ENCODE results near the gene SH2D3A. TPM values are rescaled to one million over a fixed set of nuclear protein-coding genes. Genes with fewer than 3 reads are reported as not detected.
"Not testable (repeated sequence)": the region's sequence is repeated elsewhere in the genome, so short reads cannot be mapped to it uniquely, and the experiment has no call there.

SH2D3A gene
- total RNA-seq, 2 experiments from 2014 or later = 39.2 to 41.3 TPM

GRCh38 chr19:6709549-6709948 lies 57.7 kb downstream of the SH2D3A start:
- no peak overlapping the region for H3K4me3 ChIP-seq (ENCODE audit: low read length)
- H3K27me3 ChIP-seq (ENCODE audit: control insufficient read depth in 1 of 2, insufficient read depth in 2 of 2, low read length in 2 of 2) = peaks cover 13 to 21% of the 10 kb centered on the region in 2 experiments
- TF ChIP-seq CTCF (IDR thresholded peaks at IDR 0.05) = no peak
- peaks cover 8% of the 10 kb centered on the region for H3K4me1 ChIP-seq (ENCODE audit: insufficient read depth, low read length)
- Mint-ChIP-seq H3K27me3 (peaks cover 34% of the 10 kb centered on the region), H3K4me3 (no peak overlapping the region), H3K36me3 (ENCODE audit: low read depth) (no peaks in the 10 kb centered on the region), H3K27ac (no peak overlapping the region), H3K4me1 (ENCODE audit: low read depth) (peaks cover 13% of the 10 kb centered on the region), H3K9me3 (no peaks in the 10 kb centered on the region)
- POLR2A ChIA-PET = no interaction called here
- no peak overlapping the region for H3K27ac ChIP-seq (ENCODE audit: low read depth in 1 of 2, low read length in 2 of 2)
- peaks cover 0 to 7% of the 10 kb centered on the region in 2 experiments for H3K9me3 ChIP-seq (ENCODE audit: control insufficient read depth in 1 of 2, insufficient read depth in 1 of 2, low read length in 2 of 2)
- CTCF ChIA-PET = no interaction called here
- ATAC-seq (ENCODE audit: poor library complexity) (no peak), DNase-seq (no peak)
- no peaks in the 10 kb centered on the region for H3K36me3 ChIP-seq (ENCODE audit: insufficient read depth, low read length)
- intact Hi-C loops (cut with DNase I, micrococcal nuclease) = no loop called here

DNA sequence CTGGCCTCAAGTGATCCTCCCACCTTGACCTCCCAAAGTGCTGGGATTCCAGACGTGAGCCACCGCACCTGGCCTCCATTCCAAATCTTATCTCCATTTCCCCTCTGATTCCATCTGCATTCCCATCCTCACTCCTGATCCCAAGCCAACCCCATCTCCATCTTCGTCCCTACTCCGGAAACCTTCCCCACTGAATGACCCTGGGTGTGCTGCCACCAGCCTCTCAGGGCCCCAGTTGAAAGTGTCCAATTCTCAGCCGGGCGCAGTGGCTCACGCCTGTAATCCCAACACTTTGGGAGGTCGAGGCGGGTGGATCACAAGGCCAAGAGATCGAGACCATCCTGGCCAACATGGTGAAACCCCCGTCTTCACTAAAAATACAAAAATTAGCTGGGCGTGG lies 58.3 kb downstream of the SH2D3A start:
- H3K9me3 Mint-ChIP-seq; H3K4me3 ChIP-seq (ENCODE audit: low read length); DNase-seq; intact Hi-C loops (cut with DNase I, micrococcal nuclease); POLR2A ChIA-PET; H3K4me1 ChIP-seq (ENCODE audit: insufficient read depth, low read length); H3K4me3 Mint-ChIP-seq; H3K36me3 ChIP-seq (ENCODE audit: insufficient read depth, low read length); CTCF ChIA-PET; H3K36me3 Mint-ChIP-seq (ENCODE audit: low read depth); H3K9me3 ChIP-seq (ENCODE audit: control insufficient read depth in 1 of 2, insufficient read depth in 1 of 2, low read length in 2 of 2); H3K27ac ChIP-seq (ENCODE audit: low read depth in 1 of 2, low read length in 2 of 2); H3K27ac Mint-ChIP-seq; ATAC-seq (ENCODE audit: poor library complexity): not testable (repeated sequence)
- Mint-ChIP-seq H3K4me1 (ENCODE audit: low read depth) (peaks cover 13% of the 10 kb centered on the region), H3K27me3 (peaks cover 34% of the 10 kb centered on the region)
- H3K27me3 ChIP-seq (ENCODE audit: control insufficient read depth in 1 of 2, insufficient read depth in 2 of 2, low read length in 2 of 2) = peaks cover 13 to 21% of the 10 kb centered on the region in 2 experiments

DNA sequence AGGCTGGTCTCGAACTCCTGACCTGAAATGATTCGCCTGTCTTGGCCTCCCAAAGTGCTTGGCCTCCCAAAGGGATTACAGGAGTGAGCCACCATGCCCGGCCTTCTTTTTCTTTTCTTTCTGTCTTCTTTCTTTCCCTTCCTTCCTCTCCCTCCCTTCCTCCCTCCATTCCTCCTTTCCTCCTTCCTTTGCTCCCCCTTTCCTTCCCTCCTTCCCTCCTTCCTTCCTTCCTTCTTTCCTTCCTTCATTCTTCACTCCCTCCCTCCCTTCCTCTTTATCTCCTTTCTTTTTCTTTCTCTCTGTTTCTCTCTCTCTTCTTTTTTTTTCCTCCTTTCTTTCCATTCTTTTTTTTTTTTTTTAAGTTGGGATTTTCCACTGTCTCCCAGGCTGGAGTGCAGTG lies 58.9 kb downstream of the SH2D3A start:
- no peak for TF ChIP-seq CTCF (IDR thresholded peaks at IDR 0.05)
- peaks cover 8% of the 10 kb centered on the region for H3K4me1 ChIP-seq (ENCODE audit: insufficient read depth, low read length)
- DNase-seq (no peak), ATAC-seq (ENCODE audit: poor library complexity) (no peak)
- Mint-ChIP-seq H3K9me3 (no peaks in the 10 kb centered on the region), H3K4me1 (ENCODE audit: low read depth) (peaks cover 13% of the 10 kb centered on the region), H3K27ac (no peak overlapping the region), H3K36me3 (ENCODE audit: low read depth) (no peaks in the 10 kb centered on the region), H3K27me3 (peaks cover 34% of the 10 kb centered on the region), H3K4me3 (no peak overlapping the region)
- CTCF ChIA-PET = no interaction called here
- H3K27ac ChIP-seq (ENCODE audit: low read depth in 1 of 2, low read length in 2 of 2) = no peak overlapping the region
- H3K36me3 ChIP-seq (ENCODE audit: insufficient read depth, low read length) = no peaks in the 10 kb centered on the region
- H3K9me3 ChIP-seq (ENCODE audit: control insufficient read depth in 1 of 2, insufficient read depth in 1 of 2, low read length in 2 of 2) = peaks cover 0 to 7% of the 10 kb centered on the region in 2 experiments
- POLR2A ChIA-PET = no interaction called here
- H3K4me3 ChIP-seq (ENCODE audit: low read length) = no peak overlapping the region
- intact Hi-C loops (cut with DNase I, micrococcal nuclease) = no loop called here
- peaks cover 13 to 21% of the 10 kb centered on the region in 2 experiments for H3K27me3 ChIP-seq (ENCODE audit: control insufficient read depth in 1 of 2, insufficient read depth in 2 of 2, low read length in 2 of 2)

DNA sequence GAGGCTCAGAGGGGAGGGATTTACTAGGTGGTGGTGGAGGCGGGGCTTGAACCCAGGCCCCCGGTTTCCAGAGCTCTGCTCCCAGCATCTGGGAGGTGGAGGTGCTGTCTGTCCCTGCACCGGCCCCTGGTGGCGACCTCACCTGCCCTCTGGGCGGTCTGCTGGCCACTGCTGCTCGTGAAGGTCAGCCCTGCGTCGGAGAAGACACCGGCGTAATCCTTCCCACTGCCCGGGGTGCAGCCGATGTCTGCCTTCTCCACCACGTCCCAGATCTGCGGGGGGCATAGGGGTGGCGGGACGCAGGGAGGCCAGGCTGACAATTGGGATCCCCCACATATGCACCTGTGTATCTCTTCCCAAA lies 59.6 kb downstream of the SH2D3A start:
- Histone ChIP-seq H3K27ac (ENCODE audit: low read depth in 1 of 2, low read length in 2 of 2) (no peak overlapping the region), H3K36me3 (ENCODE audit: insufficient read depth, low read length) (no peaks in the 10 kb centered on the region), H3K27me3 (ENCODE audit: control insufficient read depth in 1 of 2, insufficient read depth in 2 of 2, low read length in 2 of 2) (peaks cover 13 to 21% of the 10 kb centered on the region in 2 experiments), H3K4me3 (ENCODE audit: low read length) (no peak overlapping the region), H3K4me1 (ENCODE audit: insufficient read depth, low read length) (peaks cover 8% of the 10 kb centered on the region), H3K9me3 (ENCODE audit: control insufficient read depth in 1 of 2, insufficient read depth in 1 of 2, low read length in 2 of 2) (peaks cover 0 to 7% of the 10 kb centered on the region in 2 experiments)
- intact Hi-C loops (cut with DNase I, micrococcal nuclease) = no loop called here
- DNase-seq = no peak
- POLR2A ChIA-PET = no interaction called here
- TF ChIP-seq CTCF (IDR thresholded peaks at IDR 0.05) = no peak
- Mint-ChIP-seq H3K27me3 (peaks cover 34% of the 10 kb centered on the region), H3K4me3 (no peak overlapping the region), H3K36me3 (ENCODE audit: low read depth) (no peaks in the 10 kb centered on the region), H3K27ac (no peak overlapping the region), H3K4me1 (ENCODE audit: low read depth) (peaks cover 13% of the 10 kb centered on the region), H3K9me3 (no peaks in the 10 kb centered on the region)
- CTCF ChIA-PET = no interaction called here
- ATAC-seq (ENCODE audit: poor library complexity) = no peak
